Fibroblast of skin of right quadriceps (primary cell): ENCODE results near the gene ODC1.

Experiments used
- DNase-seq: peaks from one replicate; pipeline ENCODE4 v3.0.0-alpha.2; 2013

ODC1 gene

GRCh38 chr2:10413503-10413902, 34.6 kb downstream of the ODC1 start:
- DNase-seq: no peak

- peak; percentile 40 for DNase-seq
Observed at GRCh38 chr2:10412380-10412779, 35.7 kb downstream of the ODC1 start.

GRCh38 chr2:10411557-10411956, 36.6 kb downstream of the ODC1 start:
- DNase-seq: no peak

GRCh38 chr2:10410823-10411437, 37.2 kb downstream of the ODC1 start:
- no peak for DNase-seq

- DNase-seq: peak; percentile 50
Observed at GRCh38 chr2:10410001-10410822, 37.9 kb downstream of the ODC1 start.

- peak; percentile 54 for DNase-seq
Observed at GRCh38 chr2:10408649-10409579, 39.2 kb downstream of the ODC1 start.

GRCh38 chr2:10407841-10408648, 40.1 kb downstream of the ODC1 start:
- DNase-seq: peak; percentile 27

- DNase-seq: no peak
Observed at GRCh38 chr2:10407432-10407831, 40.7 kb downstream of the ODC1 start.

GRCh38 chr2:10406491-10407188, 41.5 kb downstream of the ODC1 start:
- DNase-seq: no peak

GRCh38 chr2:10406016-10406415, 42.1 kb downstream of the ODC1 start:
- no peak for DNase-seq

GRCh38 chr2:10405448-10405847, 42.7 kb downstream of the ODC1 start:
- peak; percentile 84 for DNase-seq

GRCh38 chr2:10404324-10405143, 43.6 kb downstream of the ODC1 start:
- no peak for DNase-seq

GRCh38 chr2:10402653-10403215, 45.4 kb downstream of the ODC1 start:
- DNase-seq: no peak

GRCh38 chr2:10402062-10402585, 46.0 kb downstream of the ODC1 start:
- DNase-seq: peak; percentile 22

- no peak for DNase-seq
Observed at GRCh38 chr2:10400978-10401951, 46.9 kb downstream of the ODC1 start.

GRCh38 chr2:10400568-10400977, 47.6 kb downstream of the ODC1 start:
- DNase-seq: no peak

GRCh38 chr2:10400002-10400401, 48.1 kb downstream of the ODC1 start:
- no peak for DNase-seq

GRCh38 chr2:10399358-10399757, 48.8 kb downstream of the ODC1 start:
- DNase-seq: no peak

GRCh38 chr2:10398496-10398895, 49.6 kb downstream of the ODC1 start:
- no peak for DNase-seq
